ENCODE measurements around the gene ABCA3. TPM values are rescaled to one million over a fixed set of nuclear protein-coding genes. Genes with fewer than 3 reads are reported as not detected.

The ABCA3 gene
- total RNA-seq, 1 donor from 2014 or later = 11.1 TPM

DNA sequence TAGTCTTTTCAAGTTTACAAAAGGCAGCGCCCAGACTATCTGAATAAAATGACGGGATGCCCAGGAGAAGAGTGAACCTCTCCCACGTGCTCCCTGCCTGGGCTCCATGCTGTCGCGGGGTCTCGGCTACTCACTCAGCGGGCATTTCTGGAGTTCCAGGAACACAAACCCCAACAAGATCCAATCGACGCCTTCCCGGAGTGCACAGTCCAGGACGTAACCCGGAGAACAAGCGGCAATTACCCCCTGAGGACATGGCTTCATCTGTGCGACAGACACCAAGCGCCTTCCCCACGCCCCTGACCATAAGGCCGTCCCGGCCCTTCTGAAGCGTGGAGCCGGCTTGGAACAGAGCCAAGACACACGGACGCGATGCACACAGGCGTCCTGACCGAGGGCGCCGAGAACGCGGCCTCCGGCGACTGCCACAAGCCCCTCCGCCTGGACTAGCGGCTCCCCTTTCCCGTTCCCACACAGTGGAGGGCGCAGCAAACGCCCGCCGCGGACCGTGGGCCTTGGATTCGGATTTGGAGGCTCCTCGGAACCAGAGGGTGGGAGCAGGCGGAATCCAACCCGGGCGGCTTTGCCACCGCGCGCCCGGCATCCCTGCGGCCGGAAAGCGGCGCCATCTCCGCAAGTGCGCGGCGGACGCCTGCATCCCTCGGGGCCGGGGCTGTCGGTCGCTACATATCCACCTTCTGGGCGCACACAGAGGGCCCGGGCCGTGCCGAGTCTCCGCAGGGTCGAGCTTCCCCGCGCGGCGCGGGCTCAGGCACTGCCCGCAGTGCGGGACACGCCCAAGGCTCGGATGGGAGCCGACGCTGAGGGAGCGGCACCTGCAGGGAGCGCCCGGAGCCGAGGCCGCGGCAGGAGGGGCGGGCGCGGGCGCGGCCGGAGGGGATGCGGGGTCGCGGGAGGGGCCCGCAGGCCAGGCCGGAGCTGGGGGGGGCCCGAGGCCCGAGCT is 725 bp downstream of the ABCA3 start:
- peaks cover 22% of the 10 kb centered on the region for H3K27me3 Mint-ChIP-seq (ENCODE audit: low read depth)
- no peak overlapping the region for H3K27ac Mint-ChIP-seq
- DNase-seq (ENCODE audit: low spot score) = peak; percentile 38
- H3K9me3 Mint-ChIP-seq = no peaks in the 10 kb centered on the region
- H3K36me3 Mint-ChIP-seq (ENCODE audit: low read depth) = no peaks in the 10 kb centered on the region
- peaks cover 23% of the 10 kb centered on the region for H3K4me1 Mint-ChIP-seq (ENCODE audit: low read depth)
- intact Hi-C loops (cut with micrococcal nuclease) = loop anchor here (2.0 to 5.0 kb wide), 3 partner anchors 89 to 318 kb away; partner anchors contain the start of genes ATP6V0C and CCNF
- H3K4me3 Mint-ChIP-seq (ENCODE audit: low read depth) = peak overlapping the region; percentile 84

- DNase-seq (ENCODE audit: low spot score) = no peak
- intact Hi-C loops (cut with micrococcal nuclease) = no loop called here
- Mint-ChIP-seq H3K9me3 (no peaks in the 10 kb centered on the region), H3K4me3 (ENCODE audit: low read depth) (no peak overlapping the region), H3K36me3 (ENCODE audit: low read depth) (no peaks in the 10 kb centered on the region), H3K27me3 (ENCODE audit: low read depth) (peaks cover 8% of the 10 kb centered on the region), H3K4me1 (ENCODE audit: low read depth) (peaks cover 15% of the 10 kb centered on the region), H3K27ac (no peak overlapping the region)
These were observed 2.9 kb downstream of the ABCA3 start for GRCh38 chr16:2337431-2338296.

GRCh38 chr16:2335286-2335895 is 5.1 kb downstream of the ABCA3 start:
- intact Hi-C loops (cut with micrococcal nuclease) = no loop called here
- Mint-ChIP-seq H3K36me3 (ENCODE audit: low read depth) (no peaks in the 10 kb centered on the region), H3K27me3 (ENCODE audit: low read depth) (peaks cover 2% of the 10 kb centered on the region), H3K27ac (no peak overlapping the region), H3K4me1 (ENCODE audit: low read depth) (peaks cover 13% of the 10 kb centered on the region), H3K9me3 (no peaks in the 10 kb centered on the region), H3K4me3 (ENCODE audit: low read depth) (no peak overlapping the region)
- DNase-seq (ENCODE audit: low spot score) = no peak

GRCh38 chr16:2333772-2334379 is 6.7 kb downstream of the ABCA3 start:
- H3K27me3 Mint-ChIP-seq (ENCODE audit: low read depth) = peaks cover 6% of the 10 kb centered on the region
- intact Hi-C loops (cut with micrococcal nuclease) = no loop called here
- H3K9me3 Mint-ChIP-seq = no peaks in the 10 kb centered on the region
- no peak for DNase-seq (ENCODE audit: low spot score)
- H3K27ac Mint-ChIP-seq = no peak overlapping the region
- no peak overlapping the region for H3K4me3 Mint-ChIP-seq (ENCODE audit: low read depth)
- no peaks in the 10 kb centered on the region for H3K36me3 Mint-ChIP-seq (ENCODE audit: low read depth)
- peaks cover 4% of the 10 kb centered on the region for H3K4me1 Mint-ChIP-seq (ENCODE audit: low read depth)

- H3K27ac Mint-ChIP-seq = no peak overlapping the region
- H3K4me3 Mint-ChIP-seq (ENCODE audit: low read depth) = no peak overlapping the region
- H3K9me3 Mint-ChIP-seq = no peaks in the 10 kb centered on the region
- intact Hi-C loops (cut with micrococcal nuclease) = no loop called here
- H3K4me1 Mint-ChIP-seq (ENCODE audit: low read depth) = peaks cover 4% of the 10 kb centered on the region
- DNase-seq (ENCODE audit: low spot score) = no peak
- H3K27me3 Mint-ChIP-seq (ENCODE audit: low read depth) = peaks cover 6% of the 10 kb centered on the region
- no peaks in the 10 kb centered on the region for H3K36me3 Mint-ChIP-seq (ENCODE audit: low read depth)
These were observed 7.3 kb downstream of the ABCA3 start for GRCh38 chr16:2333231-2333630.

DNA sequence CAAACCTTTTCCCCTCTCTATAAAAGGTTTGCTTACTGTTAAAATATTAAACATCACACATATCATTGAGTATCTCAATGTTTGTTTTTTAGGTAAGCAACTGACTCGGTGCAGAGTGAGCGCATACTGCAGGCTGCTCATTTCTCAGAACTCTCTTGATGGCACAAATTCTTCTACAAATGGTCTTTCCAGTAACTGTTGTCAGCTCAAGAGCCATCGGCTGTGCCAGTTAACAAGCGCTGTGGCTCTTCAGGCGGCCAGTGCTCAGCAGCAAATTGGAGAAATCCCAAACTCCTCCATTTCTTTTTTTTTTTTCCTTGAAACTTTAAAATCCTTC is 8.6 kb downstream of the ABCA3 start:
- intact Hi-C loops (cut with micrococcal nuclease) = no loop called here
- no peaks in the 10 kb centered on the region for H3K4me1 Mint-ChIP-seq (ENCODE audit: low read depth)
- no peak overlapping the region for H3K4me3 Mint-ChIP-seq (ENCODE audit: low read depth)
- H3K36me3 Mint-ChIP-seq (ENCODE audit: low read depth) = no peaks in the 10 kb centered on the region
- H3K9me3 Mint-ChIP-seq = no peaks in the 10 kb centered on the region
- H3K27ac Mint-ChIP-seq = no peak overlapping the region
- no peak for DNase-seq (ENCODE audit: low spot score)
- peaks cover 6% of the 10 kb centered on the region for H3K27me3 Mint-ChIP-seq (ENCODE audit: low read depth)

DNA sequence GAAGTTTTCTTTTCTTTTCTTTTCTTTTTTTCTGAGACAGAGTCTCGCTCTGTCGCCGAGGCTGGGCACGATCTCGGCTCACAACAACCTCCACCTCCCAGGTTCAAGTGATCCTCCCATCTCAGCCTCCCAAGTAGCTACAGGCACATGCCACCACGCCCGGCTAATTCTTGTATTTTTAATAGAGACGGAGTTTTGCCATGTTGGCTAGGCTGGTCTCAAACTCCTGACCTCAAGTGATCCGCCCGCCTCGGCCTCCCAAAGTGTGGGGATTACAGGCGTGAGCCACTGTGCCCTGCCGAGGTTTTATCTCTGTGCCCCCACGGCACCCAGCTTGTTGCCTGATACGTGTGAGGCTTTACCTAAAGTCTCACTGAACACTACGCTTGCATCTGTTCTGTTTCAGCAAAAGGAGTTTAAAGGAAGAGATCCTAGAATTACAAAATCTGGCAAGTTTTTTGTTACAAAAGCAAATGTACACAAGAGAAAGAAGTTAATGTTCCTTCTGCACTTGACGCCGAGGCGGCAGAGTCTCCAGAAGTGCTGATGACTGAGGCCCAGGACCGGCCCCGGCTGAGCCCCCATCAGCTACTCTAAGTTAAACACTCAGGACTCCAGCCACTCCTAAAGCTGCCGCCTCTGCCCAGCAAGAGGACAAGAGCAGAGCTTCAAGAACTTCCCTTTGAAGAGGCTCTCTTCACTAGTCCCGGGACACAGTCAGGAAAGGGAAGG is 9.2 kb downstream of the ABCA3 start:
- Mint-ChIP-seq H3K4me1 (ENCODE audit: low read depth) (no peaks in the 10 kb centered on the region), H3K27ac (no peak overlapping the region), H3K36me3 (ENCODE audit: low read depth) (no peaks in the 10 kb centered on the region), H3K27me3 (ENCODE audit: low read depth) (peaks cover 6% of the 10 kb centered on the region), H3K9me3 (no peaks in the 10 kb centered on the region), H3K4me3 (ENCODE audit: low read depth) (no peak overlapping the region)
- no peak for DNase-seq (ENCODE audit: low spot score)
- intact Hi-C loops (cut with micrococcal nuclease) = no loop called here

DNA sequence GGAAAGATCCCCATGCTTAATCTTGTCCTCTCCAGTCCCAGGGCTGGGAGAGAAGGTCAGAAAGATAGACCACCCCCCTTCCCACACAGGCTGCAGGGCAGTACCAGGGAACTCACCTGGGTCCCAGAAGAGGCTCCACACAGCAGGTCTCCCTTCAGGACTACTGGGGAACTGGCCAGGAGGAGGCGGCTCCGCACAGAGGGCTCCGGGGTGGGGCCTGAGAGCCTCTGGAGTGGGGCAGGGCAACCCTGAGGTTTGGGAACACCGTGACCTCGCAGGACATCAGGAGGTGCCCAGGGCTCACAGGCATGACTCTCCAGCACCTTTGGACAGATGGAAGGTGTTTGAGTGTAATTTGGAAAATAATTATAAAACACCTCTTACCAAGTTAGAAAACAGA is 11.0 kb downstream of the ABCA3 start:
- no peaks in the 10 kb centered on the region for H3K36me3 Mint-ChIP-seq (ENCODE audit: low read depth)
- no peak for DNase-seq (ENCODE audit: low spot score)
- intact Hi-C loops (cut with micrococcal nuclease) = no loop called here
- H3K4me3 Mint-ChIP-seq (ENCODE audit: low read depth) = no peak overlapping the region
- no peak overlapping the region for H3K27ac Mint-ChIP-seq
- H3K4me1 Mint-ChIP-seq (ENCODE audit: low read depth) = no peaks in the 10 kb centered on the region
- H3K9me3 Mint-ChIP-seq = no peaks in the 10 kb centered on the region
- H3K27me3 Mint-ChIP-seq (ENCODE audit: low read depth) = peaks cover 6% of the 10 kb centered on the region

DNA sequence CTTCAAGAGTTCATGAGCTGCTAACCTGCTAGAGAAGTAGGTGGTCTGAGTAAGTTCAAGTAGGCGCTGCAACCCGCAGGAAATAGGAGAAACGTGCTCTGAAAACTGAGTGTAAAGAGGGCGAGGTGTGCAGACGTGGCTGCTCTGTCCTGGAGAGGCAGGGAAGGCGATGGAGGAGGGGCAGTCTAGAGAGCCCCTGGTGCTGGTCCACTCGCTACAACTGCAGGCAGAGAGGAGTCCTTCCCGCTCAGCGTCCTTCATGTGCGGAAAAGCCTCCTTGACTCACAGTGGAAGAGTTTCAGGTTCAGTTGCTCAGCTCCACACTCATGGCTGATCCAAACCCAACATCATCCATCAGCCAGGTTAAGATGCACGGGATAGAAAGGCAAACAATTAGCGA is 12.1 kb downstream of the ABCA3 start:
- H3K4me3 Mint-ChIP-seq (ENCODE audit: low read depth) = no peak overlapping the region
- no peaks in the 10 kb centered on the region for H3K4me1 Mint-ChIP-seq (ENCODE audit: low read depth)
- intact Hi-C loops (cut with micrococcal nuclease) = no loop called here
- no peaks in the 10 kb centered on the region for H3K36me3 Mint-ChIP-seq (ENCODE audit: low read depth)
- no peak for DNase-seq (ENCODE audit: low spot score)
- no peak overlapping the region for H3K27ac Mint-ChIP-seq
- no peaks in the 10 kb centered on the region for H3K9me3 Mint-ChIP-seq
- H3K27me3 Mint-ChIP-seq (ENCODE audit: low read depth) = peaks cover 6% of the 10 kb centered on the region

- Mint-ChIP-seq H3K4me3 (ENCODE audit: low read depth) (no peak overlapping the region), H3K9me3 (no peaks in the 10 kb centered on the region), H3K27me3 (ENCODE audit: low read depth) (peaks cover 3% of the 10 kb centered on the region), H3K36me3 (ENCODE audit: low read depth) (no peaks in the 10 kb centered on the region), H3K27ac (no peak overlapping the region), H3K4me1 (ENCODE audit: low read depth) (no peaks in the 10 kb centered on the region)
- intact Hi-C loops (cut with micrococcal nuclease) = no loop called here
- DNase-seq (ENCODE audit: low spot score) = no peak
These were observed 14.3 kb downstream of the ABCA3 start for GRCh38 chr16:2326191-2326590.

GRCh38 chr16:2325791-2326190 is 14.7 kb downstream of the ABCA3 start:
- Mint-ChIP-seq H3K9me3 (no peaks in the 10 kb centered on the region), H3K36me3 (ENCODE audit: low read depth) (no peaks in the 10 kb centered on the region), H3K27ac (no peak overlapping the region), H3K4me1 (ENCODE audit: low read depth) (no peaks in the 10 kb centered on the region), H3K27me3 (ENCODE audit: low read depth) (peaks cover 3% of the 10 kb centered on the region), H3K4me3 (ENCODE audit: low read depth) (no peak overlapping the region)
- DNase-seq (ENCODE audit: low spot score) = no peak
- intact Hi-C loops (cut with micrococcal nuclease) = no loop called here

DNA sequence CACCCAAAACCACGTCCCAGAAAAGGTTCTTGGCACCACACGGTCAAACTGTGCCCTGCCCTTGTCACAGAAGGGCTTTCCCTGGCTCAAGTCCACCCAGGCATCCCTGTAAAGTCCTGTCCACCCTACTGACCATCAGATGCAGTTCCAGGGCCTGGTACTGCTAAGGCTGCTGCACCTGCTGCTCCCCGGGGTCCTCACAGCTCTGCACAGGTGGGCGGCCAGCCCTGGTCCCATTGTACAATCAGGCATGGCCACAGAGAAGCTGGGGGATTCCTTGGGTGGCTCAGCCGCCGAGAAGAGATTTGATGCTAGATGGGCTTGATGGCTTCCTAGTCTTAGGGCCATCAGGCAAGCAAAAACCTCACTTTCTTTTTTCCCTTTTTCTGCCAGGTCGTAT is 15.3 kb downstream of the ABCA3 start:
- H3K27ac Mint-ChIP-seq = no peak overlapping the region
- intact Hi-C loops (cut with micrococcal nuclease) = no loop called here
- H3K27me3 Mint-ChIP-seq (ENCODE audit: low read depth) = peaks cover 3% of the 10 kb centered on the region
- H3K4me3 Mint-ChIP-seq (ENCODE audit: low read depth) = no peak overlapping the region
- no peaks in the 10 kb centered on the region for H3K36me3 Mint-ChIP-seq (ENCODE audit: low read depth)
- no peaks in the 10 kb centered on the region for H3K9me3 Mint-ChIP-seq
- no peaks in the 10 kb centered on the region for H3K4me1 Mint-ChIP-seq (ENCODE audit: low read depth)
- no peak for DNase-seq (ENCODE audit: low spot score)
